Smooth muscle cell (in vitro differentiated cells): ENCODE measurements around the gene SMU1. TPM values are rescaled to one million over a fixed set of nuclear protein-coding genes. Genes with fewer than 3 reads are reported as not detected.

ENCODE experiments used
- DNase-seq: peaks from one replicate; lab custom pipeline; 2025; ENCODE audit not compliant: unreplicated experiment; lab: John Stamatoyannopoulos, UW
- H2AFZ ChIP-seq: fragments of 200-600 bp; sonication (generic); 2 replicates; pipeline ENCODE4 v1.6.0; 2016; ENCODE audit warnings: antibody characterized with exemption, low read depth, mild to moderate bottlenecking
- H3F3A ChIP-seq: fragments of 200-600 bp; sonication (generic); 2 replicates; pipeline ENCODE4 v1.6.0; 2017; ENCODE audit warnings: antibody characterized with exemption, low read depth
- H3K27ac ChIP-seq: fragments of 200-600 bp; sonication (generic); 2 replicates; pipeline ENCODE4 v1.5.1; 2016; ENCODE audit warnings: low read depth, mild to moderate bottlenecking
- H3K27me3 ChIP-seq: fragments of 200-600 bp; sonication (generic); 2 replicates; pipeline ENCODE4 v1.6.1; 2016; ENCODE audit warnings: low read depth, mild to moderate bottlenecking
- H3K36me3 ChIP-seq: fragments of 200-600 bp; sonication (generic); 2 replicates; pipeline ENCODE4 v1.5.1; 2016; ENCODE audit warnings: low read depth
- H3K4me1 ChIP-seq: fragments of 200-600 bp; sonication (generic); 2 replicates; pipeline ENCODE4 v1.5.1; 2016; ENCODE audit warnings: low read depth
- H3K4me2 ChIP-seq: fragments of 200-600 bp; sonication (generic); 2 replicates; pipeline ENCODE4 v1.6.0; 2016; ENCODE audit warnings: mild to moderate bottlenecking
- H3K4me3 ChIP-seq: fragments of 200-600 bp; sonication (generic); 2 replicates; pipeline ENCODE4 v1.5.1; 2016; ENCODE audit warnings: mild to moderate bottlenecking
- H3K79me2 ChIP-seq: fragments of 200-600 bp; sonication (generic); 2 replicates; pipeline ENCODE4 v1.6.0; 2016; ENCODE audit warnings: low read depth, mild to moderate bottlenecking
- H3K9ac ChIP-seq: fragments of 200-600 bp; sonication (generic); 2 replicates; pipeline ENCODE4 v1.6.0; 2016; ENCODE audit warnings: low read depth
- H3K9me3 ChIP-seq: fragments of 200-600 bp; sonication (generic); replicated peaks from 2 replicates; pipeline ENCODE4 v1.5.1; 2016; ENCODE audit warnings: low read depth
- H4K20me1 ChIP-seq: fragments of 200-600 bp; sonication (generic); 2 replicates; pipeline ENCODE4 v1.6.0; 2016; ENCODE audit warnings: low read depth
- WGBS: methylation state at CpG from one replicate; pipeline ENCODE4 v1.1.7; 2016; ENCODE audit warnings: low lambda C conversion rate; 5-methylcytosine and 5-hydroxymethylcytosine counted together
- polyA plus RNA-seq: library from polyadenylated mRNA; unstranded; fragments of >200 nt; fragmentation: Nextera tagmentation; extraction: Ambion mirVana; gene quantifications from 2 replicates; pipeline ENCODE4 v1.2.1, GENCODE V29; 2016
- total RNA-seq: library from RNA; depleted of rRNA; stranded (reverse); fragments of >200 nt; gene quantifications from 2 replicates; pipeline ENCODE4 v1.2.3, GENCODE V29; 2014
- TF ChIP-seq, protein P1 (sequence below): fragments of 200-600 bp; sonication (generic); IDR thresholded peaks from 2 replicates; pipeline ENCODE4 v1.5.1; 2017; ENCODE audit warnings: borderline replicate concordance, mild to moderate bottlenecking, antibody characterized with exemption; ENCODE audit not compliant: insufficient read depth, poor library complexity, severe bottlenecking

The SMU1 gene
- total and polyA plus RNA-seq, 2 experiments from 2014 or later = 15.1 to 17.4 TPM

DNA sequence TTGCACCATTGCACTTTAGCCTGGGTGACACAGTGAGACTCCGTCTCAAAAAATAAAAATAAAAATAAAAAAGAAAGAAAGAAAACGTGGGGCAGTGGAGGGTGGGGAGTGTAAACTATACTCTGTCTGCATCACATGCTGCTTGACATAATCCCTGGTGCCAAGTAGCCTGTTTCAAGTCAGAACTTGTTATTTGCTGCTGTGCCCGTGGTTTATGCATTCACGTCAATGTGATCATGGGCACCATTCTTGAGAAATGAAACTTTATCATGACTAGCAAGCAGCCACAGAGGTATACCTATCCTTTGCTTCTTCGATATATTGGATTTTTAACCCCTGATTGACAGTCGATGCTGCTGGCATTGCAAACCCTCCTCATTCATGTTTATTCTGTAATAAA, 4.1 kb upstream of the SMU1 start:
- Histone ChIP-seq H2AFZ (peak overlapping the region; percentile 70), H3K79me2 (peaks cover 10% of the 10 kb centered on the region), H3K9ac (no peak overlapping the region), H3F3A (peaks cover 3% of the 10 kb centered on the region), H3K36me3 (no peaks in the 10 kb centered on the region), H4K20me1 (no peaks in the 10 kb centered on the region), H3K27me3 (no peaks in the 10 kb centered on the region), H3K4me2 (peak overlapping the region; percentile 83), H3K4me3 (peak overlapping the region; percentile 39), H3K4me1 (peaks cover 8% of the 10 kb centered on the region), H3K27ac (no peak overlapping the region), H3K9me3 (no peaks in the 10 kb centered on the region)
- DNase-seq = no peak
- TF ChIP-seq, protein P1, sequence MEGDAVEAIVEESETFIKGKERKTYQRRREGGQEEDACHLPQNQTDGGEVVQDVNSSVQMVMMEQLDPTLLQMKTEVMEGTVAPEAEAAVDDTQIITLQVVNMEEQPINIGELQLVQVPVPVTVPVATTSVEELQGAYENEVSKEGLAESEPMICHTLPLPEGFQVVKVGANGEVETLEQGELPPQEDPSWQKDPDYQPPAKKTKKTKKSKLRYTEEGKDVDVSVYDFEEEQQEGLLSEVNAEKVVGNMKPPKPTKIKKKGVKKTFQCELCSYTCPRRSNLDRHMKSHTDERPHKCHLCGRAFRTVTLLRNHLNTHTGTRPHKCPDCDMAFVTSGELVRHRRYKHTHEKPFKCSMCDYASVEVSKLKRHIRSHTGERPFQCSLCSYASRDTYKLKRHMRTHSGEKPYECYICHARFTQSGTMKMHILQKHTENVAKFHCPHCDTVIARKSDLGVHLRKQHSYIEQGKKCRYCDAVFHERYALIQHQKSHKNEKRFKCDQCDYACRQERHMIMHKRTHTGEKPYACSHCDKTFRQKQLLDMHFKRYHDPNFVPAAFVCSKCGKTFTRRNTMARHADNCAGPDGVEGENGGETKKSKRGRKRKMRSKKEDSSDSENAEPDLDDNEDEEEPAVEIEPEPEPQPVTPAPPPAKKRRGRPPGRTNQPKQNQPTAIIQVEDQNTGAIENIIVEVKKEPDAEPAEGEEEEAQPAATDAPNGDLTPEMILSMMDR = no peak
- WGBS = 84% methylated on average over 6 of the region's 6 CpGs

- 100% methylated on average over 1 of the region's 1 CpG for WGBS
- peaks cover 19% of the 10 kb centered on the region for H3K36me3 ChIP-seq
- no peak overlapping the region for H3K27ac ChIP-seq
These were observed 7.5 kb downstream of the SMU1 start for GRCh38 chr9:33068991-33069390.

GRCh38 chr9:33065157-33066076, 11.1 kb downstream of the SMU1 start:
- H3K4me2 ChIP-seq = no peak overlapping the region
- peaks cover 4% of the 10 kb centered on the region for H3K79me2 ChIP-seq
- no peaks in the 10 kb centered on the region for H3K4me1 ChIP-seq
- H3K9ac ChIP-seq = no peak overlapping the region
- no peak for DNase-seq
- H3K36me3 ChIP-seq = peaks cover 18% of the 10 kb centered on the region
- TF ChIP-seq, protein P1 = no peak
- no peaks in the 10 kb centered on the region for H3K9me3 ChIP-seq
- peaks cover 14% of the 10 kb centered on the region for H4K20me1 ChIP-seq
- H3K4me3 ChIP-seq = no peak overlapping the region
- no peaks in the 10 kb centered on the region for H3K27me3 ChIP-seq
- H3F3A ChIP-seq = no peaks in the 10 kb centered on the region
- 94% methylated on average over 5 of the region's 5 CpGs for WGBS
- no peak overlapping the region for H2AFZ ChIP-seq
- no peak overlapping the region for H3K27ac ChIP-seq

More at GRCh38 chr9:33068991-33069390, 7.5 kb downstream of the SMU1 start:
- no peak for DNase-seq
- Histone ChIP-seq H3K4me2 (no peak overlapping the region), H3K27me3 (no peaks in the 10 kb centered on the region), H3K4me3 (no peak overlapping the region), H3K79me2 (peaks cover 40% of the 10 kb centered on the region), H3K9ac (no peak overlapping the region), H4K20me1 (peaks cover 32% of the 10 kb centered on the region), H2AFZ (no peak overlapping the region), H3K9me3 (no peaks in the 10 kb centered on the region), H3K4me1 (no peaks in the 10 kb centered on the region), H3F3A (no peaks in the 10 kb centered on the region)
- TF ChIP-seq, protein P1 = no peak

GRCh38 chr9:33051144-33051543, 25.3 kb downstream of the SMU1 start:
- Histone ChIP-seq H2AFZ (no peak overlapping the region), H3K4me3 (no peak overlapping the region), H3K4me1 (no peaks in the 10 kb centered on the region), H3K9me3 (no peaks in the 10 kb centered on the region), H3K27ac (no peak overlapping the region), H3K27me3 (no peaks in the 10 kb centered on the region), H3K4me2 (no peak overlapping the region), H3F3A (peaks cover 3% of the 10 kb centered on the region), H3K79me2 (no peaks in the 10 kb centered on the region), H3K36me3 (peaks cover 21% of the 10 kb centered on the region), H4K20me1 (no peaks in the 10 kb centered on the region), H3K9ac (no peak overlapping the region)
- TF ChIP-seq, protein P1 = no peak
- over 99% methylated on average over 4 of the region's 4 CpGs for WGBS
- DNase-seq = no peak
